Measurements from ENCODE around the gene SP8. TPM values are rescaled to one million over a fixed set of nuclear protein-coding genes. Genes with fewer than 3 reads are reported as not detected.

Gene SP8
- total RNA-seq, 1 experiment from 2014 or later, result 63.6 TPM

DNA sequence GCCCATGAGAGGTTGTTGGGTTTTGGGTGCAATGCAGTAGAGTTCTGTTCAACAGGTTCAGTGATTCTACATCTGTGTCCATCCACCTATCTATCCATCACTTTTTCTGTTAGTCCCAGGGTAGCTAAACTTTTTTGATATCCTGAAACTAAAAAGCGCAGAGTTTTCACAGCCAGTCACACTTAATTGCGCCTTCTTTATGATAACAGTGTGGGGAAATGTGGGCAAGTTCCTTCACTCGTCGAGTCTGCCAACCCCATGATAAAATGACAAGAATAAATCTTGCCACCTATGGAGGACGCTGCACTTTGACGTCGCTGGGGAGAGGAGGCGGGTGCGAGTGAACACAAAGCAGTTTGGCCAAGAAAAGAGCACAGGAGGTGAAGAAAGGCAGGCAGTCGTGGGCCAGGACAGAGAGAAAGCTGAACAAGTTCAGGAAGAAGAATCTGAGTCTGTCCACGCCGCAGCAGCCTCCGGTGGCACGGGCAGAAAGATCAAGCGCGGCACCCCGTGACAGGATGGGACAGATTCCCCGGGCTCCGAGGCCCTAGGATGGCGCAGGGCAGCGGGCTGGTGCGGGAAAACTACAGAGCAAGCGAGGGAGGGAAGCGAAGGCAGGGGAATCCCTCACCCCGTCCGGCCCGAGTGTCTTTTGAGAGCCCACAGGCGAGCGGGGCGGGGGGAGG is 9.2 kb downstream of the SP8 start (continued):
- TF ChIP-seq, protein P1, sequence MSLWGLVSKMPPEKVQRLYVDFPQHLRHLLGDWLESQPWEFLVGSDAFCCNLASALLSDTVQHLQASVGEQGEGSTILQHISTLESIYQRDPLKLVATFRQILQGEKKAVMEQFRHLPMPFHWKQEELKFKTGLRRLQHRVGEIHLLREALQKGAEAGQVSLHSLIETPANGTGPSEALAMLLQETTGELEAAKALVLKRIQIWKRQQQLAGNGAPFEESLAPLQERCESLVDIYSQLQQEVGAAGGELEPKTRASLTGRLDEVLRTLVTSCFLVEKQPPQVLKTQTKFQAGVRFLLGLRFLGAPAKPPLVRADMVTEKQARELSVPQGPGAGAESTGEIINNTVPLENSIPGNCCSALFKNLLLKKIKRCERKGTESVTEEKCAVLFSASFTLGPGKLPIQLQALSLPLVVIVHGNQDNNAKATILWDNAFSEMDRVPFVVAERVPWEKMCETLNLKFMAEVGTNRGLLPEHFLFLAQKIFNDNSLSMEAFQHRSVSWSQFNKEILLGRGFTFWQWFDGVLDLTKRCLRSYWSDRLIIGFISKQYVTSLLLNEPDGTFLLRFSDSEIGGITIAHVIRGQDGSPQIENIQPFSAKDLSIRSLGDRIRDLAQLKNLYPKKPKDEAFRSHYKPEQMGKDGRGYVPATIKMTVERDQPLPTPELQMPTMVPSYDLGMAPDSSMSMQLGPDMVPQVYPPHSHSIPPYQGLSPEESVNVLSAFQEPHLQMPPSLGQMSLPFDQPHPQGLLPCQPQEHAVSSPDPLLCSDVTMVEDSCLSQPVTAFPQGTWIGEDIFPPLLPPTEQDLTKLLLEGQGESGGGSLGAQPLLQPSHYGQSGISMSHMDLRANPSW (CRISPR knock-in tag; conservative IDR thresholded peaks at IDR 0.05; ENCODE audit: low read depth), result no peak
- TF ChIP-seq AFF4 (CRISPR knock-in tag; IDR thresholded peaks at IDR 0.05; ENCODE audit: borderline replicate concordance) (no peak), ZSCAN18 (CRISPR knock-in tag; IDR thresholded peaks at IDR 0.05) (no peak)

- Mint-ChIP-seq H3K4me1 (peaks cover 68% of the 10 kb centered on the region), H3K27me3 (ENCODE audit: low read depth) (peaks cover 21% of the 10 kb centered on the region), H3K9me3 (no peaks in the 10 kb centered on the region), H3K4me3 (peak overlapping the region; percentile 77), H3K27ac (peak overlapping the region; percentile 89), H3K36me3 (peaks cover 3% of the 10 kb centered on the region; the same call in 1 of the 2 replicates)
- TF ChIP-seq EMX1 (CRISPR knock-in tag; IDR thresholded peaks at IDR 0.05), result no peak
- no peak for TF ChIP-seq ZNF232 (CRISPR knock-in tag; IDR thresholded peaks at IDR 0.05)
- TF ChIP-seq, protein P2, sequence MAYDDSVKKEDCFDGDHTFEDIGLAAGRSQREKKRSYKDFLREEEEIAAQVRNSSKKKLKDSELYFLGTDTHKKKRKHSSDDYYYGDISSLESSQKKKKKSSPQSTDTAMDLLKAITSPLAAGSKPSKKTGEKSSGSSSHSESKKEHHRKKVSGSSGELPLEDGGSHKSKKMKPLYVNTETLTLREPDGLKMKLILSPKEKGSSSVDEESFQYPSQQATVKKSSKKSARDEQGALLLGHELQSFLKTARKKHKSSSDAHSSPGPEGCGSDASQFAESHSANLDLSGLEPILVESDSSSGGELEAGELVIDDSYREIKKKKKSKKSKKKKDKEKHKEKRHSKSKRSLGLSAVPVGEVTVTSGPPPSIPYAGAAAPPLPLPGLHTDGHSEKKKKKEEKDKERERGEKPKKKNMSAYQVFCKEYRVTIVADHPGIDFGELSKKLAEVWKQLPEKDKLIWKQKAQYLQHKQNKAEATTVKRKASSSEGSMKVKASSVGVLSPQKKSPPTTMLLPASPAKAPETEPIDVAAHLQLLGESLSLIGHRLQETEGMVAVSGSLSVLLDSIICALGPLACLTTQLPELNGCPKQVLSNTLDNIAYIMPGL (CRISPR knock-in tag; IDR thresholded peaks at IDR 0.05), result no peak
- TF ChIP-seq, protein P3, sequence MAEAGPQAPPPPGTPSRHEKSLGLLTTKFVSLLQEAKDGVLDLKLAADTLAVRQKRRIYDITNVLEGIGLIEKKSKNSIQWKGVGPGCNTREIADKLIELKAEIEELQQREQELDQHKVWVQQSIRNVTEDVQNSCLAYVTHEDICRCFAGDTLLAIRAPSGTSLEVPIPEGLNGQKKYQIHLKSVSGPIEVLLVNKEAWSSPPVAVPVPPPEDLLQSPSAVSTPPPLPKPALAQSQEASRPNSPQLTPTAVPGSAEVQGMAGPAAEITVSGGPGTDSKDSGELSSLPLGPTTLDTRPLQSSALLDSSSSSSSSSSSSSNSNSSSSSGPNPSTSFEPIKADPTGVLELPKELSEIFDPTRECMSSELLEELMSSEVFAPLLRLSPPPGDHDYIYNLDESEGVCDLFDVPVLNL (CRISPR knock-in tag; IDR thresholded peaks at IDR 0.05; ENCODE audit: borderline replicate concordance, low read depth), result no peak
- no peak for TF ChIP-seq MAX (CRISPR knock-in tag; IDR thresholded peaks at IDR 0.05)
- TF ChIP-seq ZNF416 (CRISPR knock-in tag; IDR thresholded peaks at IDR 0.05), result no peak
- TF ChIP-seq CREM (CRISPR knock-in tag; IDR thresholded peaks at IDR 0.05), result no peak
- TF ChIP-seq ELF4 (CRISPR knock-in tag; IDR thresholded peaks at IDR 0.05; ENCODE audit: low read depth), result no peak
- no peak for TF ChIP-seq ZBTB21 (CRISPR knock-in tag; IDR thresholded peaks at IDR 0.05; ENCODE audit: borderline replicate concordance)
- no peak for TF ChIP-seq ZNF512 (CRISPR knock-in tag; IDR thresholded peaks at IDR 0.05; ENCODE audit: borderline replicate concordance)
- TF ChIP-seq IRF1 (CRISPR knock-in tag; IDR thresholded peaks at IDR 0.05), result no peak
- TF ChIP-seq NFE2L1 (CRISPR knock-in tag; IDR thresholded peaks at IDR 0.05), result no peak
- CTCF ChIA-PET, result interaction anchor here (0.8 to 4.5 kb wide), 22 partner anchors 9 to 992 kb away, joined by 3 to 74 read pairs (median 5); partner anchors contain the start of genes SP4 and SP8
- DNase-seq (ENCODE audit: low spot score), result no peak
- peak; percentile 21 for ATAC-seq
- POLR2A ChIA-PET, result interaction anchor here (0.6 to 2.2 kb wide), 7 partner anchors 10 to 1306 kb away, joined by 3 to 15 read pairs (median 4); partner anchors contain the start of gene SP8
Observed at GRCh38 chr7:20776942-20777341, 9.7 kb downstream of the SP8 start.

Data from WTC11 (cell line).